Smooth muscle cell of the brain vasculature (primary cell): ENCODE results near the gene IREB2.
"Not testable (repeated sequence)": the region's sequence is repeated elsewhere in the genome, so short reads cannot be mapped to it uniquely, and the experiment has no call there.

Experiments
- DNase-seq: peaks from one replicate; pipeline ENCODE4 v3.0.0-alpha.2; 2012; ENCODE audit warnings: low read depth, low spot score

IREB2 gene

DNA sequence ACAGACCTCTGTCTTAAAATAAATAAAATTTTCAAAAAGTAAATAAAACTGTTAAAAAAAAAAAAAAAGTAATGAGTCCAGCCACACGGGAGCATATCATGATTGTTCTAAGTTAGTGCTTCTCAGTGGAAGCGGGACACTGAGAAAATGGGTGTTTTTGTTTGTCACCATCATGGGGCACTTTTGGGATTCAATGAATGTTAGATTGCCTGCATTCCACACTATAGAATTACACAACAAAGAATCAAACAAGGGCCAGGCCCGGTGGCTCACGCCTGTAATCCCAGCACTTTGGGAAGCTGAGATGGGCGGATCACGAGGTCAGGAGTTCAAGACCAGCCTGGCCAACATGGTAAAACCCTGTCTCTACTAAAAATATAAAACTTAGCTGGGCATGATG is 3.3 kb upstream of the IREB2 start:
- not testable (repeated sequence) for DNase-seq

DNA sequence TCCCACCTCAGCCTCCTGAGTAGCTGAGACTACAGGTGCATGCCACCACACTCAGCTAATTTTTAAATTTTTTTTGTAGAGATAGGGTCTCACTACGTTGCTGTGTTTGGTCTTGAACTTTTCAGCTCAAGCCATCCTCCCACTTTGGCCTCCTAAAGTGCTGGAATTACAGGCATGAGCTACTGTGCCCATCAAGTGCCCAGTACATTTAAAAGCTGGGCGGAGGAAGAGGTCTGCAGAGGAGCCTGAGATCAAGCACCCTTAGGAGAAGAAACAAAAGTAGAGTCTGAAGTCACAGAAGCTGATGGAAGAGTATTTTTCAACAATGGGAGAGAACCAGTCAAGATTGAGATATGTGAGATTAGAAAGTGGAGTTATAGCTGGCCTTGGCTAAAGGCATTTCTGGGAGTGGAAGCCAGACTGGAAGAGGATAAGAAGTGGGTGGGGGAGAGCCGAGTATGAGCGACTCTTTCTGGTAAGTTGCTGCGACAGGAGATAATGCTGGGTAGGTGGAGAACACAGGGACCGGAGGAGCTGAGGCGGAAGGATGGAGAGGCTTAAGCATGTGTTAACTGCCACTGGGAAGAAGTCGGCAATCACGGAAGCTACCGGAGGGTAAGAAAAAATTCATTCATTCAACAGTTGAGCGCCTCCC is 782 bp upstream of the IREB2 start:
- DNase-seq: no peak

DNA sequence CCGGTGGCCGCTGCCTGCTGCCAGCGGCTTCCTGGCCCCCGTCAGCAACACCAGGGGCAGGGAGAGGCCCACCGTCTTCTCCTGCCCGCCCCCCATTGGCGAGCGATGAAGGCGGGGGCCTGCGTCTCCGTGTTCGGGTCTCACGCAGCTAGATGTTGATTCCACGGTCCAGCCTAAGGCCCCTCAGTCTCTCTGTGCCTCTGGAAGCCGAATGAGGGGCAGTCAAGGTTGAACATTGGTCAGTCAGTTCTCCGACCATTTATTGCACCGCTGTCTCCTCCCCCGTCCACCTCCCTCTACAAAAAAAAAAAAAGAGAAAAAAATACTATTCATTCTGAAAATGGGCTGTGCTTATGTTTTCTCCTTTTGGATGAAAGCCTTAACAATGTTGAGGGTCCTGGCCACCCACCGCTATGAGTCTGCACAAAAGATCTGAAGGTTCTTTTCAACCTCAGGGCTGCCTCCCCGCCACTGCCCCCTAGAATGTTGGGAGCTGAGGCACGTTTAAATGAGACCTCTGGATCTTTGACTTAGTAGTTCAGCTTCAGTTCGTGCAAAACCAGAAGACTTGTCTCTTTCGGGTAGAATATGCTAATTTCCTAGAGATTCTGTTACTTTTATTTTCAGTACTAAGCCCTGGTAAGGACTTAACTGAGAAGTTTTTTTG is 736 bp downstream of the IREB2 start:
- DNase-seq: no peak

DNA sequence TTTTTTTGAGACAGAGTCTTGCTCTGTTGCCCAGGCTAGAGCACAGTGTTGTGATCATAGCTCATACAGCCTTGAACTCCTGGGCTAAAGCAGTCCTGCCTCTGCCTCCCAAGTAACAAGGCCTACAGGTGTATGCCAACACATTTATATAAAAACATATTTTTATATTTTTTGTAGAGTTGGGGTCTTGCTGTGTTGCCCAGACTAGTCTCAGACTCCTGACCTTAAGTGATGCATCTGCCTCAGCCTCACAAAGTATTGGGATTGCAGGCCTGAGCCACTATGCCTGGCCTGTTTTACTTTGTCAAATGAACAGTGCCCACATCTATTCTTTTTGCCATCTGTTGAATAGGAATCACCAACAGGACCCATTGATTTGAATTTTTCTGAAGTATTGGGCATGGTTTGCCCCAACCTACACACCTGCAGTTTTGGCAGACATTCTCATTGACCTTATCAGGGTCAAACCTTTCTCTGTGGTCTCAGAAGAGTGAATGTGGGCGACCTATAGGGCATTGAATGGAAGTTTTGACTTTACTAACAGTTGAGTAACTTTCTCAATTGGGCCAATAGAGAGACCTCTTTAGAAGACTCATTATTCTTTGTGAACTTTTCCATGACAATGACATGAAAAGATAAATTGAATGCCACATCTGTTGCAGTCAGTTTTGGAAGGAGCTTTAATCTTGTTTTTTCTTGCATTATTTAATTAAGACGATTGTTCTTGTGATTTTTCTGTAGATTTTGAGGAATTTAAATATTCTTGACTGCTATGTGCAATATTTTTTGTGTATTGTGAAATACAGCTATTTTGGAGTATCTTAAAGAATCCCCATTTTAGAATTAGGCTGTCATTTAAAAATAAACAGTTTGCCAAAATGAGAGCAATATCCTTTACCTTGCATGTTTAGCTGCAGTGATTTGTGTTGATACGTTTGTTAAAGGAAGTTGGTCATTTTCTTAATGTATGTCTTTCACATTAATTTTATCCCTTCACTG is 2.7 kb downstream of the IREB2 start:
- DNase-seq: no peak

DNA sequence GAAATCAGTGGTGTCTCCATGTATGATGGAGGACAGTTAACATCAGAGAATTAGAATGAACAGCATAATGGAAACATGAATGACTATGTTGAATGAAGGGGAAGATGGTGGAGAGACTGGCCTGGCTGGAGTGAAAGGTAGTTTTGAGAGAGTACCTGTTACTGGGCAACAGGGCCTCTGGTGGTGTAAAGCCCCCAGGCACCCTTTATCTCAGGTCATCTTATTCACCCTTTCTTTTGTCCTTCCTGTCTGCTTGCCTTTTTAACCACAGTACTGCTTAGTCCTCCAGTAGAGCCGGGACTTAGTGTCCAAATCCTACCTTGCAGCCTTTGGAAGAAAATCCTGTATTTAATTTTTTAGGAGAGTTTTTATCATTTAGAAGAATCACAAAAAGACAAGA is 6.2 kb downstream of the IREB2 start:
- no peak for DNase-seq

DNA sequence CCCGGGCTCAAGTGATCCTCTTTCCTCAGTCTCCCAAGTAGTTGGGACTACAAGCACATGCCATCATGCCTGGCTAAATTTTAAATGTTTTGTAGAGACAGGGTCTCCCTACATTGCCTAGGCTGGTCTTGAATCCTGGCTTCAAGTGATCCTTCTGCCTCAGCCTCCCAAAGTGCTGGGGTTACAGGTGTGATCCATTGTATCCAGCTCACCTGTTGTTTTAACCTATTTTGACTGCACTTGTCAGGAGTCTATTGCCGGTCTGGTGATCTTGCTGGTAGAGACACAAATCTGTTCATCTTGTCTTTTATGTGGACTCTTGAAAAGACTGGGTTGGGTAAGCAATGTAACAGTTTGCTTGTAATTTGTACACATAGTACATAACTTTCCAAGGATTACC is 7.9 kb downstream of the IREB2 start:
- no peak for DNase-seq

DNA sequence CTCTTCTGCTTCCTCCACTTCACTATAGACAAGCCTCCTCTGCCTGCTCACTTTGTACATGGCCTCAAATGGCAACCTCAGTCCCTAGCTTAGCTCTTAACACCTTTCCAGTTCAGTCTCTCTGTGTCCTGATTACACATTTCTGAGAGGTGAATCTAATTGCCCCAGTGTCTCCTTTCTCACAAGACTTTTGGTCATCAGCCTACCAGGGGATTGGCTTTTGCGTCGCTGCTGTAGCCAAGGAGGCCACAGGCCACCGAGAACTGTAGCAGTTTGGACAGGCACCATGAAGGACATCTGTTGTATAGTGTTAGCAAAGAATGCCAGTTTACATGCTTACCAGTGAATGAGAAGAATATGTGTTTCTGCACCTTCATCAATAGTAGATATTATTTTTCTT is 8.5 kb downstream of the IREB2 start:
- DNase-seq: no peak

DNA sequence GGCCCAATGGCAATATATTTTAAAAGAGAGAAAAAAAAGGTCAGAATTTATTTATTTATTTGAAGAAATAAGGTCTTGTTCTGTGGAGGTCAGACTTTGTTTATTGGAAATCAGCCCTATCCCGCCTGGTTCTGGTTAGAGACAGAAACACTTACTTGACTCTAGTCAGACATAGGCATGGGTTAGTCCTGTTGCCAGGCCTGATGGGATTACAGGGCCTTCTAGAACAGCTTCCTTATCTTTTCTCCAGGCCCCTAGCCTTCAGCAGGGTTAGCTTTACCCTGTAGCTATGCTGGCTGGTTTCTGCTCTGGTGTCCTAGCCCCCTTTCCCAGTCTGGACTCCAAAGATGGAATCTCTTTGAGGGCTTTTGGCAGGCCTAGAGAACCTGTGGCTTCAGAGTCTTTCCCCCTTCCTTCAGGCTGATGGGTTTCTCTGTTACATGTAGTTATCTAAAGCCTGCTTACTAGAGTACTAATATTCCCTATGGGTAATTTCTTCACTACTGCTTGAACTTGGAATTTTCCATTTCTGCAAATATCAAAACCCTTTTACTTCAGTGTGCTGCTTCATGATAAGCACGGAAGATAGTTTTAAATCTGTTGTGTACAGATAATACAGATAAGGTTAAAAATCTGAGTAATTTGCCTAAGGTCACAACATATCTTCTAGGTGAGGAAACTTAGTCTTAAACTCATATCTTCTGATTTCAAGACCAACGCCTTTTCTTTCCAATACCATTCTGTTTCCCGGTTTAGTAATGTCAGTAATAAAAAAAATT is 10.6 kb downstream of the IREB2 start:
- DNase-seq: no peak

DNA sequence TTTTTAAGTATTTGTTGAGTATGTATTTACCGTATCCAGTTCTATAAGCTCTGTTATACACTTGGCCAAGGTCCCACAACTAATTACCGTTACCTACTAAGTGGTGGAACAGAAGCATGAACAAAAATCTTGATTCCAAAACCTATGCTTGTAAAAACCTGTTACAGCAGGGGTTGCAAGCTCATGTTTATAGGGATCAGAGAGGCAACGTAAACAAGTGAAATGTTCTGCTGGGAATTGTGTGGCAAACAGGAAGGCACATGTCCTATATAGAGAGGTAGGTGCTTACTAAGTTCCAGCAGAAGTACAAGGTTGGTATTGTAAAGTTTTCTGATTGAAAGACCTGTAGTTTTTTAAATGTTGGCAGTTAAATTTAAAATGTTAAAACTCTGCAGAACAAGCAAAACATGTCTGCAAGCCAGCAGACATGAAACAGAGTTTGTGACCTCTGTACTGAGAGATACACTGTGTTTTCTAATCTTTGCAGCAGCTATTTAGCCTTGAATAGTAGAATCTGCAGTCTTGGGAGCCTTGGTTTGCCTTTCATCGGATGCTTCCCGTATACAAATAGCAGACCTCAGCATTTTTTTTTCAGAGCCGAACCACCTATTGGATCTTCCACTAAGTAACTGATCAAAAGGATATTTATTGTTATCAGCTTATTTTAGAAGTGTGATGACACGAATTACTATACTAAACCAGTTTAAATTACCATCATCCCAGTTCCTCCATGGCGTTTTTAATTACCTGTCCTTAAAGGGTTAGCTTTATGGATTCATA is 11.4 kb downstream of the IREB2 start:
- DNase-seq: no peak

DNA sequence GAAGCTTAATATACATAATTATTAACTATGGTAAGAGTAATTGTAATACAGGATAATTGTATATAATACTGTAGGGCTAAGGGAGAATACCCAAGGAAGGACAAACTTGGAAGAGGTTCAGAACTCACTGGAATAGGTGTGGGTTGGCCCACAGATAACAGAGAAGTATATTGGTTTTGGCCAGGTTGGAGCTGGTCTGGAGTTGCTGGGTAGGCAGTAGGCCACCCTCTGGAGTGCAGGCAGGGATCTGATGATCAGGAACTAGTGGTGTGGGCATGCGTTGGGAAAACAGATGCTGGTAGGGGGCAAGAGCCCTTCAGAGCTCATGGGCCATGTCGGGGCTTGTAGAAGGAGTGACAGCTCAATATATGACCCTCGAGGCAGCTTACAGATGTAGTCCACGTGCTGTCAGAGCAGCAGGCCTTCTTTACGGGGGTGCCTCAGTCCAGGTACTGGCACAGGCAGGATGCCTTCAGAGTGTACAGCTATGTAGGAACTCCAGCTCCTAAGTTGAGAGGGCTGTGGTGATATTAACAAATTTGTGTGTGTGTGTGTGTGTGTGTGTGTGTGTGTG is 12.4 kb downstream of the IREB2 start:
- no peak for DNase-seq

DNA sequence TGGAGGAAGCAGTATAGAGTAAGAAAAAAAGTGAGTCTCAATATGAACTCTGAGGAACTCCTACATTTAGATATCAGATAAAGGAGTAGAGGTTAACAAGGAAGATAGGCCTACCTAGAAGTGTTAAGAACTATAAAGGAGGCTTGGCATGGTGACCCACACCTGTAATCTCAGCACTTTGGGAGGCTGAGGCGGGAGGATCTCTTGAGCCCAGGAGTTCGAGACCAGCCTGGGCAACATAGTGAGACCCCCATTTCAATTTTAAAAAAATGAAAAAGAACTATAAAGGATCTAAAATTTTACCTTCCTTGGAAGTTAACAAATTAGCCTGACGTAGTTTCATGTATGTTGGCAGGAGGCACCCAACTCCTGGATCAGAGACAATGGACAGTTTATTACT is 14.5 kb downstream of the IREB2 start:
- DNase-seq: no peak

DNA sequence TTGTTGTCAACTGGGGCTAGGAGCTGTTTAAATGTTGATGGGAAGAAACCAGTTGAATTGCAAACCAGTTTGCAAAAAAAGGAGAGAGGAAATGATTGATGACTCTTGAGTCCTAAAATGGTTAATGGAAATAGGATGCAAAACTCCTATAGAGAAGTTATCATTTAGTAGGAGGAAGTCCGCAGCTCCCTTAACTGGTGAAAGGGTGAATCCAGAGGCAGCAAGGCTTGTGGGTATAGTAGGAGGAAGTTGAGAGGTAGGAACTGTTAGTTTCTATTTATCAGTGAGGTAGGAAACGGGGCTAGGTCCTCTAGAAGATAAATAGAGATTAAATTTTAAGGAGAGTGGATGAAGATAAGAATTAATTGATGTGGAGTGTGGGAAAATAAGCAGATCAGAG is 15.4 kb downstream of the IREB2 start:
- no peak for DNase-seq

DNA sequence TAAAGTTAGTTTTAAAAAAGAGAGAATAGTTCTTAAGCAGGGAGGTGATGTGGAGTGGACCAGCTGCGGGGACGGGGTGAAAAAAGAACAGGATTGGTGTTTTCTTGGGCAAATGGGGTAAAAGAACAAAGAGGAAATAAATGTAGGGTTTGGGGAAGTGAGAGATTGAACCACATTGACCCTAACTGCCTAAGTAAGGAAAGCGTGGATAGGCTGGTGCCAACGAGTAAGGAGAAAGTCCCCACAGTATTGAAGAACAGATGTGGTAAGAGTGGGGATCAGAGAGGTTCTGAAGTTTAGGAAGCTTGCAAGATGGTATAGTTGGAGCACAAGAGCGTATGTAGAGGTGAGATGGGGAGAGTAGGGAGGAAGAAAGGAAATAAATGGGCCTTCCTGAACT is 17.0 kb downstream of the IREB2 start:
- DNase-seq: no peak

DNA sequence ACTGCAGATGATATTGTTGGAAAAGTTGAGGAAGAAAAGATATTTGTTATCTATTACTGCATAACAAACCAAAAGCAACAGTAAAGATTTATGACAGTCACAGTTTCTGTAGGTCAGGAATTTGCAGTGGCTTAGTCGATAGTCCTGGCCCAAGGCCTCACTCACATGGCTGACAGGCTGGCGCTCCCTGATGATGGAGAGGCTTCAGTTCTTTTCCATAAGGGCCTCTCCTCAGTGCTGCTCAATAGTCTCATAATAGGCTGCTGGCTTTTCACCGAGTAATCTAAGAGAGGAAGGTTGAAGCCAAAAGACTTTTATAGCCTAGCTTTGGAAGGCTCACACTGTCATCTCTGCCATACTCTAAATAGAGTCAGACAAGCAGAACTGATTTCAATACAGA is 17.7 kb downstream of the IREB2 start:
- no peak for DNase-seq

DNA sequence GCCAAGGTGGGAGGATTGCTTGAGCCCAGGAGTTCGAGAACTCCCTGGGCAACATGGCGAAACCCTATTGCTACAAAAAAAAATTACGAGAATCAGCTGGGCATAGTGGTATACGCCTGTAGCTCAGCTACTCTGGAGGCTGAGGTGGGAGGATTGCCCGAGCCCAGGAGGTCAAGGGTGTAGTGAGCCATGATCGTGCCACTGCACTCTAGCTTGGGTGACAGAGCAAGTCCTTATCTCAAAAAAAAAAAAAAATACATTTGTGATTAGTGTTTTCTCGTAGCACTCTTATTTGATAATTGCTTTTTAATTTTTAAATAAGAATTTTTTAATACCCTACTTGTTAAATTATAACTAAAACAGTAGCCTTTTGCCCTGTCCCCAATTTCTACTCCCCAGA is 18.4 kb downstream of the IREB2 start:
- DNase-seq: no peak

DNA sequence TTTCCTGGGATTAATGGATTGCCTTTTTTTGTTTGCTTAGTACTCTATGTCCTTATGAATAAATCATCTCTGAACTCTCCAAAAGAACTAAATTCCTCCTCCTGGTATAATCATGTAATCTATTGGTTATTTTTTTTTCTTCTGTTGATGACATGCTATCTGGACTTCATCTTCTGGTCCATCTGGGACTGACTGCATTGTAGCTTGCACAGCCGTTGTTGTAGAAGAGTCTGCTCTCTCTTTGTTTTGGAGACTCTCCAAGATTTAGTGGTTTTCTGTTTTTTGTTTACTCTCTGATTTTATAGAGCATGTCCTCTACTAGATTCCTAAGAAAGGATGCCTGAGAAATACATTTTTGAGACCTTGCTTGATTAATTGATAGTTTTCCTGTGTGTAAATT is 19.1 kb downstream of the IREB2 start:
- peak; percentile 62 for DNase-seq

DNA sequence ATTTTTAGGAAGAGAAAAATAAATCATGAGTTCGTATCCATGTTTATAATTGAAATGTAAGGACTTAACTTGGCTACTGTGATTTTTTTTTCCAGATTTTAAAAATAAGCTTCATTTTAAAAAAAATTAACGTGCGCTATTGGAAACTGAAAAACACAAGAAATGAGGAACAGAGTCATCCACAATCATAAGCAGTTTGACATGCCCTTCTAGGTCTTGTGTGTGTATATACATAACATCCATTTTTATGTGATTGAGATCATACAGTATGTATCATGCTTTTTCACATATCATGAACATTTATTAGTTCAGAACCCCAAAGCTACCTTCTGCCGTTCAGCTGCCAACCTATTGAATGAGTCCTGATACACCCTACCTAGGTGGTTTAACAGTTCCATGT is 22.7 kb downstream of the IREB2 start:
- DNase-seq: no peak

DNA sequence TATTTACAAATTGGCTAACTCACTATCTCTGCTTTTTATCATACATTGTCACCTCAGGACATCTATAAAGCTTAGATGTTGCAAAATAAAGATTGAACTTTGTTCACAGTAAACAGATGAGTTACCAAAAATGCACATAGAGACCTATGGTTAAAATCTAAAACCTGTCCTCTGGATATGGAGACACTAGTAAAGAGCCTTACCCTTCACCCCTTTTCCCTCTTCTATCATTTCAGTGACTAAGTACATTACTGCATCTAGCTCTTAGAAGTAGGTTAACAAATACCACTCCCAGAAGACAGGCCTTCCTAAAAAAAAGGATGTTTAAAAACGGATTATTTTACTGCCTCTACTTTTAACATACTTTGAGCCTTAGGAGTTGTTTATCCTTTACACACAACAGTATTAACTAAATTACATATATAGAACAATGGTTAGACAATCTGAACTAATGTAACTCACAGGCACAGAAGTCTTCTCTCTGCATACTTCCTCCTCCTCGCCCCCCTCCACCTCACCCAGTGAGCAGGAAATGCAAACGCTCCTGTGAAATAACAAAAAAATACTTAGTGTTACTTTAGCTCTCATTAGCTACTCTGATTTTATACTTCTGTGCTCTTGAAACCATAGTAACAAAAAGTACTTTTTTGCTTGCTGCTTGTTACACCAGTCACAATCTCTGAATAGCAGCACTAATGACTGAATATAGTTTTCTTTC is 23.3 kb downstream of the IREB2 start:
- DNase-seq: no peak

DNA sequence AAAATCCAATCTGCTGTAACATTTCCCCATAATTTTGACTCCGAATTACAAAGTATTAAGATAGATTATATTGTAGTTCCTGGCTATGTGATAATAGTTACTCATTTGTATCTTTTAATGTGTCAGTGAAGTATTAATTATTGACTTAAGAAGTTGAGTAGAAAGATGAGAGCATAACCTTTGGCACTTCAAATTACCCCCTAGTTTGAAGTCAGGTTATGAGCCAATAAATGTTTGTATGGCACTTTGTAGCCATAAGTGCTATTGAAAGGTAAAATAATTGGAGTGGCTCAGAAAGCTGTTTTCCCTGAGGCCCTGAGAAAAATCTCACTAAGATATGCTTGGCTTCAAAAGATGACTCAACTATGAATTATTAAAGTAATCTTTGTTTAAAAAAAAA is 31.0 kb downstream of the IREB2 start:
- no peak for DNase-seq

DNA sequence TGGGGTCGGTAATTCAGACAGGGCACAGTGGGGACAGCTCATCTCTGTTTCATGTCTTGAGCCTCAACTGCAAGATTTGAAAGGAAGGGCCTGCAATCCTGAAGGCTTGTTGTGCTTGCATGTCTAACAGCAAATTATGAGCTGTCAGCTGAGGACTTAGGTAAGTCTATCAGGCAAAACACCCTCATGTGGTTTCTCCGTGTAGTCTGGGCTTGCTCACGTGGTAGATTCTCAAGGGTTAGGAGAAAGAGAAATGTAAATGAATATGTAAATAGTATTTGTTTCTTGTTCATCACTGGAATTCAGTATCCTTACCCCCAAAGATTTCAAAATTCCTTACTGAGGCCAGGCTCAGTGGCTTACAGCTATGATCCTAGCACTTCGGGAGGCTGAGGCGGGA is 39.3 kb downstream of the IREB2 start:
- no peak for DNase-seq
